Activated CD8-positive, alpha-beta memory T cell treated with anti-CD3 and anti-CD28 coated beads for 24 hours (primary cell): ENCODE data around the gene ZNF429.
"Not testable (repeated sequence)": the region's sequence is repeated elsewhere in the genome, so short reads cannot be mapped to it uniquely, and the experiment has no call there.

Experiments used
- DNase-seq: peaks from one replicate; pipeline ENCODE4 v3.0.0-alpha.2; 2020

The ZNF429 gene

GRCh38 chr19:21593502-21593901 lies 88.1 kb downstream of the ZNF429 start:
- DNase-seq, result no peak

DNA sequence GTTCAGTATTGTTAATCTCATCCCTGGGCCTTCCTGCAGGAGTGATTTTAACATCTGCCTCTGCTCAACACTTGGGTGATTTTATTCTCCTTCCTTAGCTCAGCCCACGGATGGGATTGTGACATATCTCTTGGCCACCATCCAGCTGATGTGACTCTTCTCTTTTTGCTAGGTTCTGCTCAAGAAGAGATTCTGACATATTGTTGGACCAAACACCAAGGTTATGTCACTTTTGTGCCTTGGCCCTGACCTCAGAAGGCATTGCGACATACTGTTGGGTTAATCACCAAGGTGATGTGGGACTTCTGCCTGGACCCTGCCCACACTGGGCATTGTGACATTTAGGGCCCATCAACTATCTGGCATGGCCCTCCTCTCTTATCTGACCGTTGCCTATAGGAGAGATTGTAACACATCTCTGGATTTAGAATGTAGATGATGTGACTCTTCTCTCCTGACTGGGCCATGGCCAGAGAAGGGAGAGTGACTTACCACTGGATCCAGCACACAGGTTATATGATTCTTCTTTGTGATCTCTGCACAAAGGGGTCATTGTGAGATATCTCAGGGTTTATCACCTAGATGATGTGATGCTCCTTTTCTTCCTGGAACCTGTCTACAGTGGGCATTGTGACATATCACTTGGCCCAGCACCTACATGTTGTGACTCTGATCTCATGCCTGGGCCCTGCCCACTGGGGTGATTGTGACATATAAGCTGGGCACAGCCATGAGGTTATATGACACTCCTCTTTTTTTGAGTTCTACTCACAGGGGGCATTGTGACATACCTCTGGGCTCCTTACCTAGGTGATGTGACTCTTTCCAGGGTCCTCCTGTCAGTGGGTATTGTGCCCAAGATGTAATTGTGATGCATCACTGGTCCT lies 88.8 kb downstream of the ZNF429 start:
- DNase-seq, result no peak

DNA sequence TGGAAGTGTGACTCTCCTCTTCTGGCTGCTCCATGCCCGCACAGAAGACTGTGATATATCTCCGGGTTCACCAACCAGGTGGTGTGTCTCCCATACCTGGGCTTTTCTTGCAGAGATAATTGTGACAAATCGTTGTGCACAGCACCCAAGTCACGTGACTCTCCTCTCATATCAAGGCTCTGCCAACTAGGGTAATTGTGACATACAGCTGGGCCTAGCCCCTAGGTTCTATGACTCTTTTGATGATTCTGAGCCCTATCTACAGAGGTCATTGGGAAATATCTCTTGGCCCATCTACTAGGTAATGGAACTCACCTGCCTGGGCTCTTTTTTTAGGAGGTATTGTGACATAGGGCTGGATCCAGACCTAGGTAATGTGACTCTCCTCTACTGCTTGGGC lies 89.8 kb downstream of the ZNF429 start:
- no peak for DNase-seq

DNA sequence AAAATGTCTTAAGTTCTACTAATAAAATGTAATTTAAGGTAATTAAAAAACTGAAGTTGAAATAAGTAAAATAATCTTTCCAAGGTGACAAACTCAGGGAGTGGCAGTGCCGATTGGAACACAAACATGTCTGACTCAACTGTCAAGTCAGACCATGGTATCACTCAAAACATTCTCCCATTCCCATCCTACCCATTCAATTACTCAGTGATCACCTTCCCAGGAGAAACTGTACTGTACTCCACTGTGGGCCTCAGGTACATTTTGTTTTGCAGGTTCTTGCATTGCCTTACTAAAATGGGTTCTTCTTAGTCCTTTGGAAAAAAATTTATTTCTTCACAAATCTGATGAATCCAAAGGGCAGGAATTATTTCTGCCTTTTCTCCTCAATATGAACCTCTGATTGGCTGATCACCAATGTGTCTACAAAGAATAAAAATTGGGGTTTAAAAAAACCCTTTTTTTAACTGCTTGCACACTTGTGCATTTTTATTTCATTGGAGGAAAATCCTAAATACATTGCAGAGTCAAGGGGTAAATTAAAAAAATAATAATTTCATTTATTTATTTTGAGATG lies 96.8 kb downstream of the ZNF429 start:
- DNase-seq, result no peak

GRCh38 chr19:21602659-21603430 lies 97.4 kb downstream of the ZNF429 start:
- DNase-seq, result not testable (repeated sequence)

DNA sequence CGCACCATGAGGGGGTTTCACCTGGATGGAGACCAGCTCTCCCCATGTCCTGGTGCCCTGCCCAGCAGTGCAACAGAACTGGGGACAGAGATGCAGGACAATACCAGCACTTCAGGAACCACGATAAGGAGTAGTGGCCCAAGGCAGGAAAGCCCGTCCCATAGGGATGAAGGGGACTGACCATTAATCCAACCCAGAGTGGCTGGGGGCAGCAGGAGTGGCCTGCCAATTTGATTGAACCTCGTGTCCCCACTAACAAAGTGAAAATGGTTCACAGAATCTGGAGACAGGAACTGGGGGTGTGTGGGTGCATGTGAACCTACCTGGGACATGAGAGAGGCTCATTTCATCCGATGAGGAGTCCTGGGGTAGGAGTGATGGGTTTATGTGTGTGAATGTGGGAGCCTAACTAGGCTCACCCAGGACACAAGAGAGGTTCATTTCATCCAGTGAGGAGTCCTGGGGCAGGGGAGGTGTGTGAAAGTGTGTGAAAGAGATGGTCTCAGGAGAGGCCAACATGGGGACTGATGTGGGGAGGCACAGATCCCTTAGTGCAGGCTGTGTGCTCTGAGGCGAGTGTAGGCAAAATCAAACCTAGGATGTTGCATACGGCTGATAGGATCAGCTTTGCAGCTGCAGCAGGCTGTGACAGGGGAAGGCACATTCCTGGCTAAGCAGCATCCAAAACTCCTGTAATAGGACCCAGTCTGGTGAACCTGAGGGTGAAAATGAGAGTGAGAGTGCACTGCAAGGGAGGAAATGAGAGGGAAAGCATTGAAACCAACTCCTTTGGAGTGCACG lies 98.2 kb downstream of the ZNF429 start:
- DNase-seq, result no peak

DNA sequence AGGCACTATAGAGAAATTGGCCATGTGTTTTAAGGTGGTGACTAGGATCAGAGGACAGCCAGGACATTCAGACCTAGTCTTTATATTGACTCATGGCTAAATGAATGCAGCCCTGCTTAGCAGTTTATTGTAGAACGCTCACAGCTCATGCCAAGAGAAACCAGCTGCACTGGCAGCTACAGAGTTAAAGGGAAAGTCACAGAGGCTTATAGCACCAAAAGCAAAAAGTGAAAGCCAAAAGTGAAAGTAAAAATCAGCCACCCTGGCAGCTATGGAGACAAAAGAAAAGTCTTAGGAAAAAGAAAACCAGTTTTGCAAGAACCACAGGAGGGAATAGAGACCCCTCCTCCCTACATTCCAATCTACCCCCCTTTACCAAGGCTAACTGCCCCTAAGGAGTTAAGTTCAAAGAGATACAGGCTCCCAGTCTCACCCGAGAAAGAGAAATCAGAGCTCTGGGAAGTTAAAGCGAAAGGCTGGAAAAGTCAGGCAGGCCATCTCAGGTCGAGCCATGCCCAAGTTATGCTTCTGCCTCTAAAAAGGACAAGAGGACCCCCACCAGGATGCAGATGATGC lies 99.0 kb downstream of the ZNF429 start:
- DNase-seq, result no peak
